DMS 273 (cell line): ENCODE measurements around the gene CD9.
"Not testable (repeated sequence)": the region's sequence is repeated elsewhere in the genome, so short reads cannot be mapped to it uniquely, and the experiment has no call there.

Experiments
- DNase-seq: peaks from one replicate; lab custom pipeline; 2025; ENCODE audit not compliant: unreplicated experiment; lab: John Stamatoyannopoulos, UW

CD9 gene

GRCh38 chr12:6178981-6179761 lies 21.0 kb upstream of the CD9 start:
- peak; percentile 7 for DNase-seq

DNA sequence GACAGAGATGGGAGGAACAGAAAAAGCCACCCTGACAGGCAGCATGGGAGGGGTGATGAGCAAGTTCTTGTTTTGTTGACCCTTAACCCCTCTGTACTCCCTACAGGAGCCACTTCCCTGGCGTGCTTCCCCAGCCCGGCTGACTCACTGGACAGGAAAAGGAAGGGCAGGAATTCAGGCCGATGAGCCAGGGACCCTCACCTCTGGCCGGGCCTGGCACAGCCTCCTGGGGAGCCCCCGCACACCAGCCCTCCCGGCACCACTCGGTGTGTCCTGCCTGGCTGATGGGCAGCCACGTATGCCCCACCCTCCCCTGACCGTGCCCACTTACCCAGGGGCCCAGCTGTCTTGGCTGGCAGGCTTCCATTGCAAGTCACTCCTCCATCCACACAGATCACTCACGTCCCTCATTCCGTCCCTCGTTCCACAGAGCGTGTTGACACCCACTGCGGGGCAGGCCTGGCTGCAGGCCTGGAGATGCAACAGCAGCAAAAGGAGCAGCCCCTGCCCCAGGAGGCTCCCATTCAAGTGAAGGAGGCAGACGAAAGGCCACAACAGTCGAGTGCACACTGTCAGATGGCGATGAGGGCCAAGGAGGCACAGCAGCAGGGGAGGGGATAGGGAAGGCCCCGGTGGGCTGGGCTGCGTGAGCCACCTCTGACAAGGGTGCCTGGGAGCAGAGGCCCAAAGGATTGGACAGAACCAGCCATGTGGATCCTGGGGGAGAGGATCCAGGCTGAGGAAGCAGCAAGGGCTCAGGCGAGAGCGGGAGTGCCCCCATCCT lies 19.7 kb upstream of the CD9 start:
- DNase-seq = peak; percentile 19

DNA sequence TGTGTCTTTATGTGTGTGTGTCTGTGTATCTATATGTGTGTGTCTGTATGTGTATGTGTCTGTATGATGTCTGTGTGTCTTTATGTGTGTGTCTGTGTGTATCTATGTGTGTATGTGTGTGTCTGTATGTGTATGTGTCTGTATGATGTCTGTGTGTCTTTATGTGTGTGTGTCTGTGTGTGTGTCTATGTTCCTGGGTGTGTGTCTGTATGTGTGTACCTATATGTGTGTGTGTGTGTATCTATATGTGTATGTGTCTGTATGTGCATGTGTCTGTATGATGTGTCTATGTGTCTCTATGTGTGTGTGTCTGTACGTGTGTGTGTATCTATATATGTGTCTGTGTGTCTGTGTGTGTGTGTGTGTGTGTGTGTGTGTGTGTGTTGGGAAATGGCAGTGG lies 19.0 kb upstream of the CD9 start:
- no peak for DNase-seq

DNA sequence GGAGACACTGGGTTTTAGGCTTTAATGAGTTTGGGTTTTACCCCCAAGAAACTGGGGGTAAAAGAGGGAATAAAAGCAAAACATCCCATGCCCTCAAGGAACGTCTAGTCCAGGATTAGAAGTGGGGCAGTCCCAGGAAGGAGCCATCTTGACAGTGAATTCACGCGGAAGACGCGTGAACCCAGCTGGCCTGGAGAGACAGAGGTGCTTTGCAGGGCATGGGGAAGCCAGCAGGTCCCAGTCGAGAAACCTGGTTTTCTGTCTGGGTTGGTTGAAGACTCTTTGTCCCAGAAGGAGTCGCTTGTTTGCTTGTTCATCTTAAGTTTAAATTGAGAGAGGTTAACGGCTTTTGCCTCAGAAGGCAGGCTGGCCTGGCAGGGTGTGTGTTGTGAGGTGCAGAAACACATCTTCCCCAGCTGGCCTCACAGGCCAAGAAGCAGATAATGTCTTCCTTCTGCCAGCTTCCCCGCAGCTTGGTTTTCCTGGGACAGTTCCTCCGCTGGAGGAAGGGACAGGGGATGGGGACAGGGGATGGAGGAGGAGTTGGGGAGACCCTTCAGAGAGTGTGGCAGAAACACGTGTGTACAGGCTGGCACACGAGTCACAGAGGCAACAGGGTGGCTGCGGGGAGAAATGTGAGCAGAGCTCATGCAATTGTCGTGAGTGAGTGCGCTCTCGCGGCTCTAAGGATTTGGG lies 18.5 kb upstream of the CD9 start:
- peak; percentile 60 for DNase-seq

- peak; percentile 86 for DNase-seq
Measured at GRCh38 chr12:6182279-6182898, 17.8 kb upstream of the CD9 start.

DNA sequence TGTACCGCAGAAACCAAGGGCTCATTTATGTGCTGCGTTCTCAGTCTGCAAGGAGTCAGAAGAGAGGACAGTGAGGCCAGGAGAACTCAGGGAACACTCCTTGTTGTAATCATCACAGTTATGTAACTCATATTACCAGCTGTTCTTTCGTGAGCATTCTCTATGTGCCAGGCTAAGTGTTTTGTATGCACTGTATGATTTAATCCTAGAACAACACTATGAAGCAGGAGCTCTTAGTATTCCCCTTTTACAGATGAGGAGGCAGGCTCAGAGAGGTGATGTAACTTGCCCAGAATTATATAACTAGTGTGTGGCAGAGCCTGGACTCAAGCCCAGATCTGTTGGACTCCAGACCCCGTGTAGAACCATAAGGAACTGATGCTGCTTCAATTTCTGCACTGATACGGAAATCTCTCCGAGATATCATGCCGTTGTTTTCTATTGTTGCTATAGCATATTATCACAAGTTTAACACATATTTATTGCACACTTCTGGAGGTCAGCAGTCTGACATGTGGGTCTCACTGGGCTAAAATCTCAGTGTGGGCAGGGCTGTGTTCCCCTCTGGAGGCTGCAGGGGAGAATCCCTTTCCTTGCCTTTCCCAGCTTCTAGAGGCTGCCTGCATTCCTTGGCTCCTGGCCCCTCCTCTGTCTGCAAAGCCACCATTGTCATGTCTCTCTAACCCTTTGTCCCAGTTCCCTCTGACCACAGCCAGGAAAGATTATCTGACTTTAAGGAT lies 16.3 kb upstream of the CD9 start:
- peak; percentile 33 for DNase-seq

GRCh38 chr12:6185961-6186827 lies 14.0 kb upstream of the CD9 start:
- DNase-seq = no peak

DNA sequence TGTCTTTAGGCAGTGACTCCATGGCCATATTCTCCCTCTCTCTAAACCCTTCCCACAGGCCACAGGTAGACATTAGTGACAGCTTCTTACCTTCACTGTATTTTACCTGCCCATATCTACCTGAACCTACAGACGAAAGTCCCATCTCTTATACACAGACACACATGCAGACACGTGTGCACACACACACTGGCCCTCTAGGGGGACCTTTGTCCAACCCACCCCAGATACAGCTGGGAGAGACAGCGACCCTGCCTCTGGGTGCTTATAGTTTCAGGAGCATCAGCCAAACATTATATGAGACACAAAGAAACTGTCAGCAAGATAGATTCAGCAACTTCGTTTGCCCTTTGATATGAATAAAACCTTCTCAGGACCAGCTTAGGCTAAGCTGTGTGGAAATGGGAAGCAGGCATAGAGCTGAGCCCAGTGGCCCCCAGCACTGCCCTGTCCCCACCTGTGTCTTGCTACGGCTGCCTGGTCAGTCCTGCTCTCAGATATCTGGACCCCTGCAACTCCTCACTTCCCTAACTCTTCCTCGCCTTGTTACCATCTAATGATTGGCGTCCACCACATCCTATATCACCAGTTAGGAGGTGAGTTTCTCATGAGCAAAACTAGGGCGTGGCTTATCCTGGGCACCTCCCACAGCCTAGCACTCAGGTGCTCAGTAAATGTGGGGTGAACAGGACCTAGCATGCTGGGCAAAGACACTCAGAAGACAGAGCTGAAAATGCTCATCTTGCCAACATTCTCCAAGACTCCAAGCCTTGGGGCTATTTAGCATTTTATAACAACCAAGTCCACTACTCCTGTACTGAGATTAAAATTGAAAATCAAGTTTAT lies 12.0 kb upstream of the CD9 start:
- no peak for DNase-seq

DNA sequence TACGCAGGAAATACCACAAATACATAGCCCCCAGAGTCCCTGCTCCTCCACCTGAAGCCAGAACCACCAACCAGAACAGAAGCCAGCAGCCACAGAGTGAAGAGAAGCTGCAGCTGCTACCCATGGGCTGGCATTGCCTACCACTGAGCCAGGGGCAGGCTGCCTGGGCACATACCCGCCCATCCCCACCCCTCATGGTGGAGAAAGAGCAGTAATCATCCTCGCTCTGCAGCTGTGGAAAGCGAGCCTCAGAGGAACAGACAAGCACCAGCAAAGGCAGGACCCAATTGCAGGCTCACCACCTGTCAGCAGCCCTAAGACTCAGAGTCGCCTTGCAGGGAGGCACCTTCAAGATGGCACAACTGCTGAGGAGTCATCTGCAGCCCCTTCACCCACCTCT lies 11.2 kb upstream of the CD9 start:
- DNase-seq = no peak

DNA sequence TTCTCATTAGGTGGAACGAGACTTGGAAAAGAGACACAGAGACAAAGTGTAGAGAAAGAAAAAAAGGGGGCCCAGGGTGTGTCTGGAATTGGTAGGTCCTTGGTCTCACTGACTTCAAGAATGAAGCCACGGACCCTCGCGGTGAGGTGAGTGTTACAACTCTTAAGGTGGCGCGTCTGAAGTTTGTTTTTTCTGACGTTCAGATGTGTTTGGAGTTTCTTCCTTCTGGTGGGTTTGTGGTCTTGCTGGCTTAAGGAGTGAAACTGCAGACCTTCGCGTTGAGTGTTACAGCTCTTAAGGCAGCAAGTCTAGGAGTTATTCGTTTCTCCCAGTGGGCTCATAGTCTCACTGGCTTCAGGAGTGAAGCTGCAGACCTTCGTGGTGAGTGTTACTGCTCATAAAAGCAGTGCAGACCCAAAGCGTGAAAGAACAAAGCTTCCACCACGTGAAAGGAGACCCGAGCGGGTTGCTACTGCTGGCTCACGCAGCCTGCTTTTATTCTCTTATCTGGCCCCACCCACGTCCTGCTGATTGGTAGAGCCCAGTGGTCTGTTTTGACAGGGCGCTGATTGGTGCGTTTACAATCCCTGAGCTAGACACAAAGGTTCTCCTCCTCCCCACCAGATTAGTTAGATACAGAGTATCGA lies 10.1 kb upstream of the CD9 start:
- DNase-seq = not testable (repeated sequence)

GRCh38 chr12:6190767-6191530 lies 9.3 kb upstream of the CD9 start:
- DNase-seq = not testable (repeated sequence)

GRCh38 chr12:6192604-6193380 lies 7.4 kb upstream of the CD9 start:
- no peak for DNase-seq

DNA sequence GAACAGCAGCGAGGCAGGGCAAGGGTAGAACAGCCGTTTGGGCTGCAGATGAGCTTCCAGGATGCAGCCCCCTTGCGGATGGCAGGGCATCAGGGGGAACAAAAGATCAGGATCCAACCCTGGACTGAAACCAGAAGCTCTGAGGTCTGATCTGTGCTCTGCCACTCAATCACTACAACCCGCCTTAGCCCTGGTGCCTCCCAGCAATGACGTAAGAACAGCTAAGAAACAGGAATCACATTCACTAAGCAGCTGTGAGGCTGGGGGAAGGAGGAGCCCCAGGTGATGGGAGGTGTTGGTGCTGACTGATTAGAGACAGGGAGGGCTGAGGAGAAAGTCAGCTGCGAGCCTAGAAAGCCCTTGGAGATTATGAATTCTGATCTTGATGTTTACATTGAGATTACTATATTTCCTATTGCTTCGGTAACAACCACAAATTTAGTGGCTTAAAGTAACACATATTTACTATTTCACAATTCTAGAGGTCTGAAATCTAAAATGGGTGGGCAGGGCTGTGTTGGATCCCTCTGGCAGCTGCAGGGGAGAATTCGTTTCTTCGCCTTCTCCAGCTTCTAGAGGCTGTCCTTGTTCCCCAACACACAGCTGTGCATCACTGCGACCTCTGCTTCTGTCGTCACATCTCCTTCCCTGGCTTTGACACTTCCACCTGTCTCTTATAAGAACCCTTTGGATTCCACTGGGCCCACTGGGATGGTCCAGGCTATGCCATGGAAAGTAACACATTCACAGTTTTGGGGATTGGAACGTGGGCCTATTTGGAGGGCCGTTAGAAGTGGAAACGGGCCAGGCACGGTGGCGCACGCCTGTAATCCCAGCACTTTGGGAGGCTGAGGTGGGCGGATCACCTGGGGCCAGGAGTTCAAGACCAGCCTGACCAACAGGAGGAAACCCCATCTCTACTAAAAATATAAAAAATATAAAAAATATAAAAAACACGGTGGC lies 6.1 kb upstream of the CD9 start:
- peak; percentile 25 for DNase-seq

DNA sequence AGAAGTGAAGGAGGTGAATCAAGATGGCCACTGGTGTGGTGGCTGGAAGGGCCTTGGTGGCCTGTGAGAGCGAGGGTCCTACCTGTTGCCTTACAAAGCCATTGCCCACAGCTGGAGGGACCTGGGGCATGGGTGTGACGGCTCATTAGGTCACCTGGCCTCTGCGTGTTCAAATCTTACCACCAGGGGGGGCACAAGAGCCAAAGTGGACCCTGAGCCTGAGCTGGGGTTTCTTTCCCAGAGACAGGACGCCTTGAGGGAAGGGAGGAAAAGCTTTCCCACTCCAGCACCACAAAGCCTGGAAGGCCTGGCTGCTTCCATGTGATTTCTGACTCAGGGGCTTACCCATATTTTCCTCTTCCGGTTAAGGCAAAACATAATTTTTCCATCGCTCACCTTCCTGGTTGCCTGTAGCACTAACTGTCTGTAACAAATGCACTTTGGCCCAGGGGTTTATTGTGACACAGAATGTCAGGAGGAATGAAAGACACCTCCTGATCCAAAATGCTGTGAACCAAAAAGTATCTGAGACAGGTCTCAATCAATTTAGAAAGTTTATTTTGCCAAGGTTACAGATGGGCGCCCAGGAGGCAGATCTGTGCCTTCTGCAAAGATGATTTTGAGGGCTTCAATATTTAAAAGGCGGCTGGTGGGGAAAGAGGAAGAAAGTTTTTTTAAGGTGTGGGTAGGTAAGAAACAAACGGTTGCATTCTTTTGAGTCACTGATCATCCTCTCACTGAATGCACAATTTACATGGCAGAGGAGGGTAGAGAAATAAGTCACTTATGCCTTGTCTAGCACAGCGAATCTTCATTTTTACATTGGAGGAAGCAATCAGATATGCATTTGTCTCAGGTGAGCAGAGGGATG lies 4.3 kb upstream of the CD9 start:
- peak; percentile 81 for DNase-seq

GRCh38 chr12:6198051-6198450 lies 2.1 kb upstream of the CD9 start:
- DNase-seq = no peak
